Cardiac muscle cell (in vitro differentiated cells and primary cell): ENCODE measurements around the gene GSTO2. TPM values are rescaled to one million over a fixed set of nuclear protein-coding genes. Genes with fewer than 3 reads are reported as not detected.

Experiments used
- DNase-seq, 2 donors: peaks; one replicate each; pipeline versions ENCODE4 v3.0.0 to v3.0.0-alpha.2; 2010 to 2017; ENCODE audit warnings: low read depth in 1 of 2, low spot score in 1 of 2
- H3K27ac ChIP-seq: fragments of 200-600 bp; sonication (generic); 2 replicates; pipeline ENCODE4 v1.5.1; 2016
- H3K27me3 ChIP-seq: fragments of 200-600 bp; sonication (generic); 2 replicates; pipeline ENCODE4 v1.6.0; 2016; ENCODE audit warnings: control low read depth
- H3K36me3 ChIP-seq: fragments of 200-600 bp; sonication (generic); 2 replicates; pipeline ENCODE4 v1.5.1; 2016; ENCODE audit warnings: control low read depth
- H3K4me1 ChIP-seq: fragments of 200-600 bp; sonication (generic); 2 replicates; pipeline ENCODE4 v1.8.1; 2017; ENCODE audit warnings: low read depth, mild to moderate bottlenecking, mixed run types
- H3K4me3 ChIP-seq: fragments of 200-600 bp; sonication (generic); 2 replicates; pipeline ENCODE4 v1.5.1; 2016; ENCODE audit warnings: mild to moderate bottlenecking
- H3K9me3 ChIP-seq: fragments of 200-600 bp; sonication (generic); 2 replicates; pipeline ENCODE4 v1.5.1; 2017; ENCODE audit warnings: low read depth, mild to moderate bottlenecking, control low read depth
- polyA plus RNA-seq: library from polyadenylated mRNA; unstranded; fragments of >200 nt; fragmentation: Nextera tagmentation; extraction: Ambion mirVana; gene quantifications from 2 replicates; pipeline ENCODE4 v1.2.1, GENCODE V29; 2016
- total RNA-seq: library from RNA; depleted of rRNA; stranded (reverse); fragments of >200 nt; gene quantifications from 2 replicates; pipeline ENCODE4 v1.2.3, GENCODE V29; 2016
- TF ChIP-seq, protein P1 (sequence below): IDR thresholded peaks from 2 replicates; pipeline ENCODE4 v1.5.1; 2012; ENCODE audit warnings: low read depth, mild to moderate bottlenecking, low read length

GSTO2 gene
- total and polyA plus RNA-seq, 2 experiments from 2014 or later = 2.2 to 3.0 TPM

DNA sequence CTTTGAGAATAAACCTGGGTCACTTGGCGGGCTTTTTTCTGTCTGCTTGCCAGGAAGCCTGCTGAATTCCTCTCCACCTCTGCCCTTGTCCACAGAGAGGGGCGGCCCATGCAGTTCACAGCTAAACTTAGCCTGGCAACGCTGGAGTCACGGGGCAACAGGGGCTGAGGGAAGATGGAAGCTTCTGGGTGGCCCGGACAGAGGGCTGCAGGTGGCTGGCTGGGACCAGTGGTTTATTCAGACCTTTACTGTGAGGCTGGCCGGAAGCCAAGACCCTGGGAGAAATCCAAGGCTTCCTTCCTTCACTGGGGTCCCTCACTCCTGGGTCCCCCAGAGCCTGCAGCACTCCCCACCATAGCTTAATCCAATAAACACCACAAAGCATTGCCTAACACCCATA, 52.2 kb downstream of the GSTO2 start:
- Histone ChIP-seq H3K36me3 (no peaks in the 10 kb centered on the region), H3K4me3 (no peak overlapping the region), H3K27ac (peak overlapping the region; percentile 39), H3K4me1 (peaks cover 20% of the 10 kb centered on the region), H3K27me3 (no peaks in the 10 kb centered on the region), H3K9me3 (no peaks in the 10 kb centered on the region)
- TF ChIP-seq, protein P1, sequence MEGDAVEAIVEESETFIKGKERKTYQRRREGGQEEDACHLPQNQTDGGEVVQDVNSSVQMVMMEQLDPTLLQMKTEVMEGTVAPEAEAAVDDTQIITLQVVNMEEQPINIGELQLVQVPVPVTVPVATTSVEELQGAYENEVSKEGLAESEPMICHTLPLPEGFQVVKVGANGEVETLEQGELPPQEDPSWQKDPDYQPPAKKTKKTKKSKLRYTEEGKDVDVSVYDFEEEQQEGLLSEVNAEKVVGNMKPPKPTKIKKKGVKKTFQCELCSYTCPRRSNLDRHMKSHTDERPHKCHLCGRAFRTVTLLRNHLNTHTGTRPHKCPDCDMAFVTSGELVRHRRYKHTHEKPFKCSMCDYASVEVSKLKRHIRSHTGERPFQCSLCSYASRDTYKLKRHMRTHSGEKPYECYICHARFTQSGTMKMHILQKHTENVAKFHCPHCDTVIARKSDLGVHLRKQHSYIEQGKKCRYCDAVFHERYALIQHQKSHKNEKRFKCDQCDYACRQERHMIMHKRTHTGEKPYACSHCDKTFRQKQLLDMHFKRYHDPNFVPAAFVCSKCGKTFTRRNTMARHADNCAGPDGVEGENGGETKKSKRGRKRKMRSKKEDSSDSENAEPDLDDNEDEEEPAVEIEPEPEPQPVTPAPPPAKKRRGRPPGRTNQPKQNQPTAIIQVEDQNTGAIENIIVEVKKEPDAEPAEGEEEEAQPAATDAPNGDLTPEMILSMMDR = no peak
- no peak for DNase-seq

DNA sequence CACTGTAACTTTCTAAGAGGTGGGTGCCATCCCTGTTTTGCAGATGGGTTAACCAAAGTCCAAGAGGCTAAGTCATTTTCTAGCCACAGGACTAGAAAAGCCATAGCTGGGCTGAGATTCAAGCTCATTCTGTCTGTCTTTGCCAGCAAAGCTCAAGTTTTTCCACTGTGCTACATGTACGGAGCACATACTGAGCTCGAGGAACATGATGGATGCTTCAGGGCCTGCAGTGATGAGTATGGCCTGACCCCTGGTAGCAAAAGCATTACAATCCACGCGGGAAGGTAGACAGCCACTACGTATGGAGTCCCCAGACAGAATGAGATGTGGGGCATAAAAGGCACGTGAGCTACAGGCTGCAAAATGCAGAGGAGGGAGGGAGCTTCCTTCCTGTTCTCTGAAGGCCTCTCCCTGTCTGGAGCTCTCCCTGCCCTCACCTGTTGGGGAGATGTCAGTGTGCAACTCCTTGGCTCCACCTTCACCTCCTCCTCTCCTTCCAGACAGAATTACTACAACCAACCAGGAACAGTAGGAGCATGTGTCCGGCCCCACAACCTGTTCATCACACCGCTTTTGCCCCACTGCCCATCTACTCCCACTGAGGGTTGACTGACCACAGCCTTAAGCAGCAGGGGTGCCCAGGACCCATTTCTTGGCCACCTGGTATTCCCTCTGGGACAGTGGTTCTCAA, 52.9 kb downstream of the GSTO2 start:
- no peak overlapping the region for H3K27ac ChIP-seq
- no peak for DNase-seq
- H3K9me3 ChIP-seq = no peaks in the 10 kb centered on the region
- H3K36me3 ChIP-seq = no peaks in the 10 kb centered on the region
- H3K4me1 ChIP-seq = peaks cover 20% of the 10 kb centered on the region
- H3K27me3 ChIP-seq = no peaks in the 10 kb centered on the region
- TF ChIP-seq, protein P1 = no peak
- no peak overlapping the region for H3K4me3 ChIP-seq

DNA sequence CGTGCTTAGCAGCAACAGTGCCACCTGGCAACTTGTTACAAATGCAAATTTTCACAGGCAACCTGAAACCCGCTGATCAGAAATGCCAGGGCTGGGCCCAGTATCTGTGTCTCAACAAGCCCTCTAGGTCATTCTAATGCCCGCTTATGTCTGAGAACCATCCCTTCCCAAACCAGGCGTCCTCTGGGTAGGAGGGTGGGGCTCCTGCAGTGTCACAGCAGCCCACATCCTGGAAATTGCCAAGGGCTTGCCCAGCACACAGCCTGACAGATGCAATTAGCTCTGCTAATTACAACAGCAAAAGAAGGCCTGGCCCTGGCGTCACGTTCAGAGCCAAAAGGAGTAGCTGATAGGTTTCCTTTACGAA, 53.4 kb downstream of the GSTO2 start:
- H3K27ac ChIP-seq = no peak overlapping the region
- H3K4me3 ChIP-seq = no peak overlapping the region
- TF ChIP-seq, protein P1 = no peak
- peaks cover 22% of the 10 kb centered on the region for H3K4me1 ChIP-seq
- no peaks in the 10 kb centered on the region for H3K27me3 ChIP-seq
- DNase-seq = no peak
- no peaks in the 10 kb centered on the region for H3K9me3 ChIP-seq
- H3K36me3 ChIP-seq = no peaks in the 10 kb centered on the region

DNA sequence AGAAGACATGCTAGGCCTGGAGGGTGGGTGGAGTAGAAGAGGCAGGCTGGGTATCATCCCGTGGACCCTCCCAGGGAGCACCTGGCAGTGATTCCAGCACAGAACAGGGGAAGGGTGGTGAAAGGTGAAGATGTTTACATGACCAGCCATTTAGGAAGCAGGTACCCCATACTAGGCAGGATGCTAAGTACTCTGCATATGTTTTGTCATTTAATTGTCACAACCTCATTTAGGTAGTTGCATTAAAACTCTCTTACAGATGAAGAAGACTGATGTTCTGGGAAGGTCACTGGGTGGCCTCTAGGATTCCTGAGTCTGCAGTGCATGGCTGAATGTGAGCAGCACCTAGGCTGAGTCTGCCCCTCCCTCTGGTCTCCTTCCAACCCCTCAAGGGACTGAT, 54.1 kb downstream of the GSTO2 start:
- no peaks in the 10 kb centered on the region for H3K27me3 ChIP-seq
- peaks cover 29% of the 10 kb centered on the region for H3K4me1 ChIP-seq
- H3K9me3 ChIP-seq = no peaks in the 10 kb centered on the region
- no peak overlapping the region for H3K4me3 ChIP-seq
- no peak overlapping the region for H3K27ac ChIP-seq
- DNase-seq = no peak
- TF ChIP-seq, protein P1 = no peak
- H3K36me3 ChIP-seq = no peaks in the 10 kb centered on the region

DNA sequence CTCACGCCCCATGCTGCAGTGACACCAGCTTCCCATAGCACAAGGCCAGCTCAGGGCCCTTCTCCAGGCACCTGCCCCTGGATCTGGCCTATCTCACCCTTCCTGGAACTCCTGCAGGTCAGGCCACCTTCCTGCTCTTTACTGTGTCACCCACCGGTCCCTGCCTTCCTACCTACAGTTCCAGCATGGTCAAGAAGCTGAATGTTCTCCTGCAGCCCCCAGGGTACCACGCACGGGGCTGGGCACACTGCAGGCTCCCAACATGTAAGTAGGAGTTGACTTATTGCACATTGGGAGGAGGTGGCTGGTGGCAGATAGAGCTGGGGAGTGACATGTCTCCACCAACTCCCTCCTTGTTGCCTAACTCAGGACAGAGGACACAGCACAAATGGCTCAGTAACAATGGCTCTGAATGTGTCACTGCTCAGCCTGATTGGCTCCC, 54.8 kb downstream of the GSTO2 start:
- TF ChIP-seq, protein P1 = no peak
- Histone ChIP-seq H3K4me1 (peaks cover 36% of the 10 kb centered on the region), H3K9me3 (no peaks in the 10 kb centered on the region), H3K4me3 (no peak overlapping the region), H3K36me3 (no peaks in the 10 kb centered on the region), H3K27ac (no peak overlapping the region), H3K27me3 (no peaks in the 10 kb centered on the region)
- DNase-seq = no peak
